Vagina (tissue), 2 donors: ENCODE data around the gene SEMG2. TPM values are rescaled to one million over a fixed set of nuclear protein-coding genes. Genes with fewer than 3 reads are reported as not detected.

Experiments used
- DNase-seq, 2 donors: peaks; one replicate each; pipeline ENCODE4 v3.0.0-alpha.2; 2017; ENCODE audit errors: extremely low spot score in 2 of 2
- H3K27ac ChIP-seq: fragments of 200-600 bp; sonication (generic); one replicate; pipeline ENCODE4 v1.5.1; 2019
- H3K27me3 ChIP-seq: fragments of 200-600 bp; sonication (generic); one replicate; pipeline ENCODE4 v1.5.1; 2019
- H3K36me3 ChIP-seq, 2 donors: fragments of 200-600 bp; sonication (generic); one replicate each; pipeline ENCODE4 v1.5.1; 2017 to 2019
- H3K4me1 ChIP-seq: fragments of 200-600 bp; sonication (generic); one replicate; pipeline ENCODE4 v1.5.1; 2019
- H3K4me3 ChIP-seq, 2 donors: fragments of 200-600 bp; sonication (generic); 1 replicate in 1 of 2; 2 replicates in 1 of 2; pipeline ENCODE4 v1.5.1; 2016 to 2019
- H3K9me3 ChIP-seq: fragments of 200-600 bp; sonication (generic); one replicate; pipeline ENCODE4 v1.5.1; 2019
- CTCF ChIP-seq, 3 experiments: fragments of 450-650 bp in 2 of 3; fragments of 200-600 bp in 1 of 3; sonication (generic) in 1 of 3; IDR thresholded peaks; one replicate each; pipeline ENCODE4 v1.5.1; 2017 to 2019; ENCODE audit warnings: antibody characterized with exemption in 3 of 3, mild to moderate bottlenecking in 2 of 3, moderate library complexity in 2 of 3
- POLR2A ChIP-seq, 2 donors: fragments of 450-650 bp; IDR thresholded peaks; one replicate each; pipeline ENCODE4 v1.6.1; 2017; ENCODE audit warnings: antibody characterized with exemption in 2 of 2, mild to moderate bottlenecking in 2 of 2, moderate library complexity in 2 of 2
- POLR2AphosphoS5 ChIP-seq, 2 donors: sonication (generic); formaldehyde crosslinking; IDR thresholded peaks; one replicate each; pipeline ENCODE4 v1.9.0; 2017; ENCODE audit warnings: antibody characterized with exemption in 2 of 2, mild to moderate bottlenecking in 2 of 2, low read depth in 1 of 2; ENCODE audit not compliant: insufficient read depth in 1 of 2
- intact Hi-C: fragments of 100-400 bp; cut with DNase I; formaldehyde crosslinking; loops from one replicate; pipeline ENCODE4 v1.15.1; 2023
- total RNA-seq: library from RNA; depleted of rRNA; stranded (reverse); fragments of >200 nt; gene quantifications from one replicate; pipeline ENCODE4 v1.2.3, GENCODE V29; 2016

Gene SEMG2
- total RNA-seq, 1 donor from 2014 or later, result not detected

DNA sequence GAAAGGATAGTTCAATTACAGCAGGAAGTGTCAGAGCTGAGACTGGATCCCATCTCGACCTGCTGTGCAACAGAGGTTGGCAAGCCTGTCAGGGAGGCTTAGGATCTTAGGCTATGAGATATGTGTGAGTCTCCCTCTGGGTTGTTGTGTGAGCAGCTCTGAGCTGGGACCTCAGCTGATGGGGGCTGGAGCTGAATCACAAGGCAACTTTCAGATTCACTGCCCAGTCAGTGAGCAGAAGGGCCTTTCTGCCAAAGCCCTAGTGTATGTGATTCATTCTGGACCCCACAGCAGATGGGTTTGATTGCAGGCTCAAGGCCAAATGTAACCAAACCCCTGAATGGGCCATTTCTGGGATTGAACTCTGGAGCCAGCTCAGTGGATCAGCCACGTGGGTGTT lies 42.0 kb upstream of the SEMG2 start:
- TF ChIP-seq CTCF (IDR thresholded peaks at IDR 0.05) (no peak), POLR2A (IDR thresholded peaks at IDR 0.05) (no peak), POLR2AphosphoS5 (IDR thresholded peaks at IDR 0.05; ENCODE audit: insufficient read depth in 1 of 2, low read depth in 1 of 2) (no peak)
- intact Hi-C loops, result no loop called here

GRCh38 chr20:45181639-45182038 lies 39.5 kb upstream of the SEMG2 start:
- H3K4me3 ChIP-seq, result no peak overlapping the region
- no peaks in the 10 kb centered on the region for H3K9me3 ChIP-seq
- no peak for DNase-seq
- no peak for TF ChIP-seq POLR2A (IDR thresholded peaks at IDR 0.05)
- TF ChIP-seq POLR2AphosphoS5 (IDR thresholded peaks at IDR 0.05; ENCODE audit: insufficient read depth in 1 of 2, low read depth in 1 of 2), result no peak
- no peak for TF ChIP-seq CTCF (IDR thresholded peaks at IDR 0.05)
- H3K4me1 ChIP-seq, result no peaks in the 10 kb centered on the region
- H3K36me3 ChIP-seq, result no peaks in the 10 kb centered on the region
- no peaks in the 10 kb centered on the region for H3K27me3 ChIP-seq
- intact Hi-C loops, result no loop called here
- H3K27ac ChIP-seq, result no peak overlapping the region

More for the DNA sequence above, 42.0 kb upstream of the SEMG2 start:
- DNase-seq, result no peak
- Histone ChIP-seq H3K27me3 (no peaks in the 10 kb centered on the region), H3K4me1 (no peaks in the 10 kb centered on the region), H3K9me3 (no peaks in the 10 kb centered on the region), H3K36me3 (no peaks in the 10 kb centered on the region), H3K27ac (no peak overlapping the region), H3K4me3 (no peak overlapping the region)

- intact Hi-C loops, result no loop called here
- no peaks in the 10 kb centered on the region for H3K4me1 ChIP-seq
- TF ChIP-seq POLR2A (IDR thresholded peaks at IDR 0.05) (no peak), CTCF (IDR thresholded peaks at IDR 0.05) (no peak), POLR2AphosphoS5 (IDR thresholded peaks at IDR 0.05; ENCODE audit: insufficient read depth in 1 of 2, low read depth in 1 of 2) (no peak)
Measured at GRCh38 chr20:45183084-45183483, 38.1 kb upstream of the SEMG2 start.

GRCh38 chr20:45187693-45188092 lies 33.5 kb upstream of the SEMG2 start:
- intact Hi-C loops, result no loop called here
- TF ChIP-seq POLR2AphosphoS5 (IDR thresholded peaks at IDR 0.05; ENCODE audit: insufficient read depth in 1 of 2, low read depth in 1 of 2) (no peak), CTCF (IDR thresholded peaks at IDR 0.05) (no peak), POLR2A (IDR thresholded peaks at IDR 0.05) (no peak)

More at GRCh38 chr20:45183084-45183483, 38.1 kb upstream of the SEMG2 start:
- Histone ChIP-seq H3K27ac (no peak overlapping the region), H3K27me3 (no peaks in the 10 kb centered on the region), H3K36me3 (no peaks in the 10 kb centered on the region), H3K9me3 (no peaks in the 10 kb centered on the region), H3K4me3 (no peak overlapping the region)
- no peak for DNase-seq

GRCh38 chr20:45189067-45189609 lies 32.0 kb upstream of the SEMG2 start:
- intact Hi-C loops, result no loop called here
- no peaks in the 10 kb centered on the region for H3K9me3 ChIP-seq
- no peaks in the 10 kb centered on the region for H3K4me1 ChIP-seq
- H3K27ac ChIP-seq, result no peak overlapping the region
- DNase-seq, result no peak
- H3K4me3 ChIP-seq, result no peak overlapping the region
- no peaks in the 10 kb centered on the region for H3K27me3 ChIP-seq
- TF ChIP-seq POLR2AphosphoS5 (IDR thresholded peaks at IDR 0.05; ENCODE audit: insufficient read depth in 1 of 2, low read depth in 1 of 2) (no peak), CTCF (IDR thresholded peaks at IDR 0.05) (no peak), POLR2A (IDR thresholded peaks at IDR 0.05) (no peak)
- H3K36me3 ChIP-seq, result no peaks in the 10 kb centered on the region

More at GRCh38 chr20:45187693-45188092, 33.5 kb upstream of the SEMG2 start:
- Histone ChIP-seq H3K9me3 (no peaks in the 10 kb centered on the region), H3K27me3 (no peaks in the 10 kb centered on the region), H3K36me3 (no peaks in the 10 kb centered on the region), H3K4me1 (no peaks in the 10 kb centered on the region), H3K4me3 (no peak overlapping the region), H3K27ac (no peak overlapping the region)
- no peak for DNase-seq
